DMS114 treated with DMSO at 0.1 percent for 48 hours (cell line): Measurements from ENCODE around the gene HSPA6.
"Not testable (repeated sequence)": the region's sequence is repeated elsewhere in the genome, so short reads cannot be mapped to it uniquely, and the experiment has no call there.

Experiments used
- DNase-seq: peaks from one replicate; lab custom pipeline; 2025; ENCODE audit not compliant: unreplicated experiment; lab: John Stamatoyannopoulos, UW

HSPA6 gene

DNA sequence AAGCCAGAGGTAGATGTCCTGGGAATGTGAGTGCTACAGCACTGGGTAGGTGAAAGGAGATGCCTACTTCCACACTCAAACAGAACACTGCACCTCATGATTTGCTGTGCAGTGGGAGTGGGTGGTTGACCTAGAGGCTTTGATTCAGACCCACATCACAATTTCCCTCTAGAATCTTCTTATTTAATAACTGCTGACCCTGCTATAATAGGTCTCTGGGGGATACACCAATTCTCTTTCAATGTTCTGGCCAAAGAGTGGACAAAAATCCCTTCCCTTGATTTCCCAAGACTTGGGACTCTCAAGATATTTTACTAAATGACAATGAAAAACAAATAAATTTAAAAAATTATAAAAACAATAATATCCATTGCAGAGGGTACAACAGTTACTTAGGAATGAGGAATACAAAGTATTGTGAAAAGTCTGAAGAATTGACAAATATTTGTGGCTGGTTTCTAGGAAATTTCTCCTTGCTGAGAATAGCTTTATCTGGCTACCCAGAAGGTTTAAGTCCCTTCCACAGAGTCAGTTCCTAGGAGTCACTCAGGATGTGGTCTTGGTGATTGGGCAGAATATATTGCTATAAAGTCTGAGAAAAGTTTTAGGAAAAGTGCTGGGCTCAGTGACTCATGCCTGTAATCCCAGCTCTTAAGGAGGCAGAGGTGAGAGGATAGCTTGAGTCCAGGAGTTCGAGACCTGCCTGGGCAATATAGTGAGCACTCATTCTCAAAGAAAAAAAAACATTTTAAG lies 21.5 kb upstream of the HSPA6 start:
- no peak for DNase-seq

DNA sequence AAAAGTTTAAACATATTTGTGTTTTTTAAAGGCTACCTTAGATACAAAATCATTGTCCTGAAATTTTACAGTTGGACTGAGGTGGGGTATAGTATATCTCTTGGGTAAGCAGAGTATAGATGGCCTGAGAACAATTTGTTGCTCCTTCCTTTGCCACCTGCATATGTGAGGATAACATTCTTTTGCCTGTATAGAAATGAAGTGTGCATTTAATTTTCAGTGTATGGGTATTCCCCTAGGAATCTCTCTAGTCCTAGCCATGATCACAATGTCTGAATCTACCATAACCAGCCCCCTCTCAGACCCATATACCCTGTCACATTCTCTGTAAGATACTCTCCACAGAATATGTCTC lies 21.0 kb upstream of the HSPA6 start:
- DNase-seq, result no peak

DNA sequence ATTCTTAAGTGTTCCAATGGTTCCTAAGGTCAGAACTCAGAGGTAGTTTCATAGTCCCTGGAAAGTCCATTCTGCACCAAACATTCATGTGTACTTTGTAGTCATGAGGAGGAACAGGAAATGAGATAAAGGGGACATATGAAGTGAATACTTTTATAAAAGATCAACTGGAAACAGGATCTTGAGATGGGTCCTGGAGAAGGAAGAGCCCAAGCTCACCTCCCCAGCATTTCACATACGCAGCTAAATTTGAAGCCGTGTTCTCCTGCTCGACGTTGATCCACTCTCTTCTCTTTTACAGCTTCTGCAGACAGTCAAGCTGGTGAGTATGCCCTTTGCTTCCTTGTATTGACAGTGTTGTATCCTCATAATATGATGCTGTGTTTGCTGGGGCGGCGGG lies 18.7 kb upstream of the HSPA6 start:
- no peak for DNase-seq

DNA sequence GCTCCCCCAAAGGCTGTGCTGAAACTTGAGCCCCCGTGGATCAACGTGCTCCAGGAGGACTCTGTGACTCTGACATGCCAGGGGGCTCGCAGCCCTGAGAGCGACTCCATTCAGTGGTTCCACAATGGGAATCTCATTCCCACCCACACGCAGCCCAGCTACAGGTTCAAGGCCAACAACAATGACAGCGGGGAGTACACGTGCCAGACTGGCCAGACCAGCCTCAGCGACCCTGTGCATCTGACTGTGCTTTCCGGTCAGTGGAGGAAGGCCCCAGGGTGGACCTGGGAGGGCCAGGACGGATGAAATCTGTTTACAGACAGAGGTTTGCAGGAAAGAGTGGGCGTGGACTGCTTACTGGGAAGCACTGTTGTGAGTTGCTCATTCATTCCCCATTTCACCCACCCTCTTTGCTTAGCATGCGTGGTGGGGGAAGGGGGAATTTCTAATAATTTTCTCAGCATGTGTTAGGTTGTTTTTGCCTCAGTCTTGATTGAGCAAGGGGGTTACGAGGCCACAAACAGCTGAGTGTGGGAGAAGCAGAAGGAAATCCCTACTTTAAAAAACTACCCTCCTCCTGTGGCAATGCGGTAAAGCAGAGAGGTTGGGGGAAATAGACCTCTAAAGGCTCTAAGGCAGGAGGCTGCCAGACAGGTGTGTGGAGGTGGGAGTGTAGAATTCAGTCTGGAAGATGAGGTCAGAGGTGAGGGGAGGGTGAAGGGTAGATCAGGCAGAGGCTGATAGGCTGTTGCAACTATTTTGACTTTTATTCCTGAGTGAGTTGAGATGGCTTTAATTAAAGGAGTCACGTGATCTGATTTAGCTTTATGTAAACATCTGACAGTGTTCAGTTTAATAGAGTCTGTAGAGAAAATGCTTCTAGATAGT lies 17.8 kb upstream of the HSPA6 start:
- DNase-seq, result no peak

DNA sequence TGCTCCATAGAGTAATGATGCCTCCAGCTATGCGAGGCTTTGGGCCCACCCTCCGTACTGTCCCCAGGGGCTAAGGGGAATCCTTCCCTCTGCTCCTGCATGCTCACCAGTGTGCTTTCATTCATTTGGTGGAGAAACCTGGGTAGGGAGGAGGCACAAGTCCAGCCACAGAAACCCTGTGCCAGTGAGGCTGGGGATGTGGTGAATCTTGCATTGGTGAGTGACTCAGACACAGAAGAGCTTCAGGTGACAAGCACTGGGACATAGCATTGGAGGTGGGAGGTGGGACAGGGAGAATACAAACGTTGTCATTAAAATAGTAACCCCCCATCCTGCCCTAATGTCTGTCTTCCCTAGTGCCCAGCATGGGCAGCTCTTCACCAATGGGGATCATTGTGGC lies 13.9 kb upstream of the HSPA6 start:
- DNase-seq, result no peak

DNA sequence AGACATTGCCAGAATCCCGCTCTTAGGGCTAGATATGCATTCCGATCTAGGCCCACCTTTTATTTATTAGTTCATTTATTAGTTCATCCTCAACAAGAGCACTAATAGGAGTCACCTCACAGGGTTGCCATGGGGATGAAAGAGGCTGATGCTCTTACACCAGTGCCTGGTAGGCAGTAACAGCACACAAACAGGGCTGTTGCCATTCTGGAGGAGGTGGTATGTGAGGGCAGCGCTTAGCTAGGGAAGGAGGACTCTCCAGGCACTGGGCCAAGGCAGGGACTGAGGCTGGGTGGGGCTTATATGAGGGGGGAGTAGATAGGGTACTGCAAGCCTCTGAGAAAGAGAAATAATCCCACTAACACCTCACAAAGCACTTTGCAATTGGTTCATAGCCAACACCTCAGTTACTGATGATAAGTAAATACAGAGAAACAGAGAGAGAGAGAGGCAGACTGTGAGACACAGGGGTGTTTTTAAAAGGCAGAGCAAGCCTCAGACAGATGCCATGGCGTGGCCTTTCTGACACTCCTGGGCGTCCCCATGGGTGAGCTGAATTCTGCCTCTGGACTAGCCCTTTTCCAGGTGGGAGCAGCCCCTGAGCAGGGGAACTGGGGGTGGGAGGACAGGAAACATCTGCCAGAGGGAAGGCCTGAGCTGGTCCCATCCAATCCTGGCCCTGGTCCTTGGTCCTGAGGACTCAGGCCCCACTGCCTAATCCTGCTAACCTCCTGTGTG lies 13.2 kb upstream of the HSPA6 start:
- no peak for DNase-seq

DNA sequence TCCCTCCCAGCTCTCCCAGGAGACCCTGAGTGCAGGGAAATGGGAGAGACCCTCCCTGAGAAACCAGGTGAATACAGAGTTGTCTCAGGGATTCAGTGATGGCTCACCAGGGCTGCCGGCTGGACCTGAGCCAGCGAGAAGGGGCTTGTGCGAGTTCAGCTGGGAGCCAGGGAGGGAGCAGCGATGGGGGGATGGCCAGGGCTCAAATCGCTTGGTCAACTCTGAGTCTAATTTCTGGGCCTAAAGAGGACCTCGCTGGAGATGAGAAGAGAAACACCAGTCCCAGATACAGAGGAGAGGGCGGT lies 12.6 kb upstream of the HSPA6 start:
- no peak for DNase-seq

DNA sequence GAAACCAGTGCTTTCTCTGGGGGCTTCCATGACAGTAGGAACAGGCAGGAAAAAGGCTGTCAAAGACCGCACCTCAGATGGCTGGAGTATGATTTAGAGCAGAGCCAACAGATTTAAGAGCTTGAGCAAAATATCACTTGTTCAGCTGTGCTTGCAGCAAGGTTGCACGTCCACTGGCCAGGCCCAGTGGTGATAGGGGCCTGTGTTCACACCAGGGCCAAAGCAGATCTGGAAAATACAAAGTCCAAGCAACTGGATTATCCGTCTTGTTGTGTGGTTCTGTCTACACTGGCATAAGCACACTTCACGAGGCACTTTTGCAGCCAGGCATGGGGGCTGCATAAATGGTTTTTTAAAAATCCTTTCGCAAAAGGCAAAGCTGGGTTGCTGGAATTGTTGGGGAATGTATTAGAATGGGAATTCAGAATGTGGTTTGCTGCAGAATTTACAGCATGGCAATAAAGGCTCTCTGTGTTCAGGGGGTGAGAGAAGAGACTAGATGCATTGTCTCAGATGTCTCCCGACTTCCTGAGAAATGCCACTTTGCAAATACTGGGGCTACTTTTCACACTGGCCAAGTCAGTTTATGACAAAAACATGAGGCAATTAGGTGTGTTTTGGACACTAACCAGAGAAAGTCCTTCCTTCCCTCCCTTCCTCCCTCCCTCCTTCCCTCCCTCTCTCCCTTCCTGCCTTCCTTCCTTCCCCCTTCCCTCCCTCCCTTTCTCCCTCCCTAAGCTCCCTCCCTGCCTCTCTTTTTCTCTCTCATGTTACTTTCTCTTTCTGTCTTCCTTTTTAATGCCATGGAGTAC lies 11.5 kb upstream of the HSPA6 start:
- not testable (repeated sequence) for DNase-seq

DNA sequence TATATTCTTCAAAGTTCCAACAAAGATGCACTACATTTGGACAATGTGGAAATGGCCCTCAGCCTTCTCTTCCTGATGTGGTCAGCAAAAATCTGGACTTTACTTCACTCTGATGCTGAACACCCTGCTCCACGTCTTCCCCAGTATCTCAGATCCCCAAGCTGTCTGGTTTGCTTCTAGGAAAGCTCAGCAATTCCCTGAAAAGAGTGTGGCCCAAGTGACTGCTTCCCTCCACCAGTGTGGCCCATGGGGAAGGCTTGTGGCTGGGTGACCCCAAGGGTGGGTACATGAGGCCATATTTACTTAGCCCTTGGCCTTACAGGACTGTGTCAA lies 10.9 kb upstream of the HSPA6 start:
- DNase-seq, result not testable (repeated sequence)

DNA sequence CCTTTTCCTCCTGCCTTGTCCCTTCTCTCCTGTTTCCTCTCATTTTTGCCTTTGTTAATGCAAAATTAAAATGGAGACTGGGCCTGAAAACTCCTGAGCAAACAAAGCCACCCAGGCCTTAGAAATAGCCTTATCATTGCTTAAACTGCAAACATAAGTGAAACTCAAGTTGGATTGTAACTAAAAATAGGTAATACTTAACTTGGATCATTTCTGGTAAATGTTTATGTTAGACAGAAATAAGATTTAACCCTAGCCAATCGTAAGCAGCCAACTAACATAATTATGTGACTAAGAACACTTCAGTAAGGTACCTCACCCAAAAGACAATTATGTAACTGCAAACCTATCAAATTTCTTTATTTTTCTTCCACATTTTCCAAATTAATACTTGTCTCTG lies 10.4 kb upstream of the HSPA6 start:
- DNase-seq, result not testable (repeated sequence)

DNA sequence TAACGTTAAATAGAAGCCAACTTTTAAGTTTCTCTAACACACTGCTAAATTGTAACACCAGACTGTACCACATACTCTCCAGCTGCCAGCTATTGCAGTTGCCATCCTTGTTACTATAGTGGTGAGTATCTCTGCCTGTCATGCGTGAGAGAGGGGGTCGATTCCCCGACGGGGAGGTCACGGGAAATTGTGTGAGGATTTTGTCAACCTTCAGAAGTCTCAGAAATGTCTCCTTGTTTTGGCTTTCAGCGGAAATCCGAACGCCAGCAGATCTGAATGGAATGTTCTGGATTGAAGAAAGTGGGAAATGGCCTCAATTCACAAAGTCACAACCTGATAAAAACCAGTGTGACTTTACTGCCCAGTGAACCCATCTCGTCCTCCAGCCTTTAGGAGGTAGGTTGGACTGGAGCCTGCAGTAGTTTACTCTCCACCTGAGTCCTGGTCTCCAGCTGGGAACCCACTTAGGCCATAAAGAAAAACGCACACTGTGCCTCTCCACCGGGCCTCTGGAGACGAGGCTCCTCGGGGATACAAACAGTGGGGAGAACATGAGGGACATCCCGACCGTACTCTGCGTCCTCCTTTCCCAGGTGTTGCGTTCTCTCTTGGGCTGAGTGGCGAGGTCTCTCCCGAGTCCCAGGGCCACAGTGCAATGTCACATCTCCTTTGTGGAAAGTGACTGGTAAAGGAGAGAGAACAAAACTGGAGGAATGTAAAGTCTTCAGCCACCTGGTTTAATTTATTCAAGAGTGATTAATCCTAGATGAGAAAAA lies 1.1 kb upstream of the HSPA6 start:
- DNase-seq, result not testable (repeated sequence)

DNA sequence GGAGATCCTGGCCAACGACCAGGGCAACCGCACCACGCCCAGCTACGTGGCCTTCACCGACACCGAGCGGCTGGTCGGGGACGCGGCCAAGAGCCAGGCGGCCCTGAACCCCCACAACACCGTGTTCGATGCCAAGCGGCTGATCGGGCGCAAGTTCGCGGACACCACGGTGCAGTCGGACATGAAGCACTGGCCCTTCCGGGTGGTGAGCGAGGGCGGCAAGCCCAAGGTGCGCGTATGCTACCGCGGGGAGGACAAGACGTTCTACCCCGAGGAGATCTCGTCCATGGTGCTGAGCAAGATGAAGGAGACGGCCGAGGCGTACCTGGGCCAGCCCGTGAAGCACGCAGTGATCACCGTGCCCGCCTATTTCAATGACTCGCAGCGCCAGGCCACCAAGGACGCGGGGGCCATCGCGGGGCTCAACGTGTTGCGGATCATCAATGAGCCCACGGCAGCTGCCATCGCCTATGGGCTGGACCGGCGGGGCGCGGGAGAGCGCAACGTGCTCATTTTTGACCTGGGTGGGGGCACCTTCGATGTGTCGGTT lies 477 bp downstream of the HSPA6 start:
- DNase-seq, result not testable (repeated sequence)

DNA sequence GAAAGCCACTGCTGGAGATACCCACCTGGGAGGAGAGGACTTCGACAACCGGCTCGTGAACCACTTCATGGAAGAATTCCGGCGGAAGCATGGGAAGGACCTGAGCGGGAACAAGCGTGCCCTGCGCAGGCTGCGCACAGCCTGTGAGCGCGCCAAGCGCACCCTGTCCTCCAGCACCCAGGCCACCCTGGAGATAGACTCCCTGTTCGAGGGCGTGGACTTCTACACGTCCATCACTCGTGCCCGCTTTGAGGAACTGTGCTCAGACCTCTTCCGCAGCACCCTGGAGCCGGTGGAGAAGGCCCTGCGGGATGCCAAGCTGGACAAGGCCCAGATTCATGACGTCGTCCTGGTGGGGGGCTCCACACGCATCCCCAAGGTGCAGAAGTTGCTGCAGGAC lies 981 bp downstream of the HSPA6 start:
- DNase-seq, result not testable (repeated sequence)

DNA sequence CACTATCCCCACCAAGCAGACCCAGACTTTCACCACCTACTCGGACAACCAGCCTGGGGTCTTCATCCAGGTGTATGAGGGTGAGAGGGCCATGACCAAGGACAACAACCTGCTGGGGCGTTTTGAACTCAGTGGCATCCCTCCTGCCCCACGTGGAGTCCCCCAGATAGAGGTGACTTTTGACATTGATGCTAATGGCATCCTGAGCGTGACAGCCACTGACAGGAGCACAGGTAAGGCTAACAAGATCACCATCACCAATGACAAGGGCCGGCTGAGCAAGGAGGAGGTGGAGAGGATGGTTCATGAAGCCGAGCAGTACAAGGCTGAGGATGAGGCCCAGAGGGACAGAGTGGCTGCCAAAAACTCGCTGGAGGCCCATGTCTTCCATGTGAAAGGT lies 1.6 kb downstream of the HSPA6 start:
- not testable (repeated sequence) for DNase-seq

DNA sequence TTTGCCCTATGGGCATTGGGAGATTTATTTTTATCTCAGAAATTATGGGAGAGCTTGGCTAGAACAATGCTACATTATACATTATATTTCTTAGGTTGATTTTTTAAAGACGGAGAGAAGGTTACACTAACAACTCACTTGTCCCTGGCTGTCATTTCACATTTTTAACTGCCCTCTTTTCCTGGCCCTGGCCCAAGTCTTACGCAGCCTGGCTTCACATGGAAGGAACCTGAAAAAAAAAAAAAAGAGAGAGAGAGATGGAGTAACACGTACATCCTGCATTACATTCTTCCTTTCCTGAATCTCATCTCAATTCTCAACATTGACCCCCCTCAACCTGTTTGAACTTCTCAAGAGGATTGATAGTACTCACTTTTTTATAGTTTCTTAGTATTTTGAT lies 4.2 kb downstream of the HSPA6 start:
- not testable (repeated sequence) for DNase-seq

DNA sequence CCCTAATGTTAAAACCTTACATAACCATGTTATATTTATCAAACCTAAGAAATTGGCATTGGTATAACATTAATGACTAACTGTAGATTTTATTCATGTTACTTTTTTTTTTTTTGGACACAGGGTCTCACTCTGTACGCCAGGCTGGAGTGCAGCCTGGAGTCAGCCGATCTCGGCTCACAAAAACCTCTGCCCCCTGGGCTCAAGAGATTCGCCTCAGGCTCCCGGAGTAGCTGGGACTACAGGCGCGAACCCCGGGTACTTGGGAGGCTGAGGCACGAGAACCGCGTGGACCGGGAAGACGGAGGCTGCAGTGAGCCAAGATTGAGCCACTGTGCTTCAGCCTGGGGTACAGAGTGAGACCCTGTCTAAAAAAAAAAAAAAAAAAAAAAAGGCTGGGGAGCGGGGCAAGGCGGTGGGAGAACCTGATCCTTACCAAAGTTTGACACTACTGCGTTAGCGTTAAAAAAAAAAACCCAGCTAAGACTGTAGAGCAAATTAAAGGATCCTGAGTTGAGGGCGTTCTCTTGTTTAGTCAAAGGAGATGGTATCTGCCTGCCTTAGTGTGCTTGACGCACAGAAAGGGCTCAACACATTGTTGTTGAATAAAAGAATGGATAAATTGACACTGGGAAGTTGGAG lies 5.2 kb downstream of the HSPA6 start:
- DNase-seq, result peak; percentile 76

DNA sequence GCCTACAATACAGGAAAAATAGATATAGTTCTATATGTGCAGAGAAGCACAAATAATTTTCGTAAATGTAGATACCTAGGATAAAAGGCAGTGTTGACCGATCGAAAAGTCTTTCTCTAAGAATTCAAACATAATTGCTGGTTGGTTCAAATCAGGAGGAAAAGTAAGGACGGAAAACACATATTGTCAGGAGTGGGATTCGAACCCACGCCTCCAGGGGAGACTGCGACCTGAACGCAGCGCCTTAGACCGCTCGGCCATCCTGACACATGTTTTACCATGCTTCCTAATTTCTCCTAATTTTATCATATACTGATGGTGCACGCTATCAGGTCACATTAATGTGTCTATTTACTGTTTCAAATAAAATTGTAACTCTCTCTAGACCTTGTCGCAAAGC lies 5.8 kb downstream of the HSPA6 start:
- DNase-seq, result peak; percentile 76

DNA sequence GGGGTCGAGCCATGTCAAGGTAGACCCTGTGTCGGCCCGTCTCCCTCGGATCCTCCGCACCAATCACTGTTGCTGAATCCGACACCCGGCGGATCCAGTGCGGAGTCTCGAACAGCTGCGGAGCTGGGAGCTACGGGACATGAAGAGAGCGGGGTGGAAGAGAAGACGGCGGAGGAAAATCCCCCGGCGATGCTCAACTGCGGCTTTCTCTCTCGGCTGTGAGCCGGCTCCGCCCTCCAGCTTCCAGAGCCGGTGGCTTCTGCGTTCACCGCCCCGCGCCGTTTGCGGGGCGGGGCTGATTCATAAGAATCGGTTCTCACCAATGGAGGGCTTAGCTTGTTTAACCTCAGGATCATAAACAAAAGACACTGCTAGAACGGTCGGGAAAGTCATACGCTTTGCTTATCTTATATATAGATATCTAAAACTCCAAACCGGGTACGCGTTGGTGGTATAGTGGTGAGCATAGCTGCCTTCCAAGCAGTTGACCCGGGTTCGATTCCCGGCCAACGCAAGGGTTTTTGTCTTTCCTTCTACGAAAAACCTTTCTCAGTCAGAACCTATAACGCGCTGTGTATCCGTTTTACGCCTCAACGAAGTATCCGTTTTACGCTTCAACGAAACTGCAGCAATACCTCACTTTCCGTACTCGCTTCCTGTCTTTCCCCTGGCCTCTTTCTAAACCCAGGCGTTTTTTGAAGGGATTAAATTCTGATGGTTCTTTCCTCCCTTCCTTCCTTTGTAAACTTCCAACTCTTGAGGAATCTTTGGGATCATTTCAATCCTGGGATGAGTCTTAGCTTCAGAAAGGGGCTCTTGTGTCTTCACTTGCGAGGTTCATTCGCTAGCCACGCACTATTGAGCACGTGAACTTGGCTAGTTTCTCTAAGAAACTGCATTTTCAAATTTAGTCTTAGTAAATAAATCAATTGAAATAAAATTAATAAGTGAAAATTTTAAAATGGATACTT lies 6.6 kb downstream of the HSPA6 start:
- DNase-seq, result peak; percentile 100
